Cortex of kidney (tissue), 1 donor: ENCODE measurements around the gene ROMO1.
"Not testable (repeated sequence)": the region's sequence is repeated elsewhere in the genome, so short reads cannot be mapped to it uniquely, and the experiment has no call there.

Source experiments
- DNase-seq: peaks from one replicate; lab custom pipeline; 2025; lab: John Stamatoyannopoulos, UW

The ROMO1 gene

DNA sequence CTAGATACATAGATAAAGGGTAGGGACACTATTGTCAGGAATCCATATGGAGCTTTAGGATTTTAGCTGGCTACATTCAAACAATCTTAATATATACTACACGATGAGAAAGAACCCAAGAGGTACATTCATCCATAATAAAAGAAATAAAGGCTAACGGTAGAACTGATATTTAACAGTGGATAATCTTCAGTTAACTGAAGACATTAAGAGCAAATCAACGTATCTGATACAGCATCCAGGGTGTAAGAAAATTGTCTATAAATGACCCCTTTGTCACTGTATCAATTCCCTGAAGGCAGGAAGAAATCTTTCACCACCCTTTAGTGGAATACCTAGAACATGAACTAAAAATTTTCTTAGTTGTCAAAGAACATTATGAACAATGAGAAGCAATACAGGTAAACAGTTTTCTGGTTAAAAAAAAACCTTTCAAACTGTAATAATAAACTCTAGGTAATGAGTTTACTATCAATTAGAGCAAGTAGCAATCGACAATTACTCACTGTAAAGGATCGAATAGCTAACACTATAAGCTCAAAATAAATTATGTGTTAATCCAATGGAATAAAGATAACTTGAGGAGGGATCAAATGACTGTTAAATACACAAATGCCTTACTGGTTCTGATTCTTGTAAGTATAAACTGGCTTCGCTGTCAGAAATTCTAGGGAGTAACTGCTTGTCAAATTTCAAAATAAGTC is 11.8 kb downstream of the ROMO1 start:
- DNase-seq: no peak

DNA sequence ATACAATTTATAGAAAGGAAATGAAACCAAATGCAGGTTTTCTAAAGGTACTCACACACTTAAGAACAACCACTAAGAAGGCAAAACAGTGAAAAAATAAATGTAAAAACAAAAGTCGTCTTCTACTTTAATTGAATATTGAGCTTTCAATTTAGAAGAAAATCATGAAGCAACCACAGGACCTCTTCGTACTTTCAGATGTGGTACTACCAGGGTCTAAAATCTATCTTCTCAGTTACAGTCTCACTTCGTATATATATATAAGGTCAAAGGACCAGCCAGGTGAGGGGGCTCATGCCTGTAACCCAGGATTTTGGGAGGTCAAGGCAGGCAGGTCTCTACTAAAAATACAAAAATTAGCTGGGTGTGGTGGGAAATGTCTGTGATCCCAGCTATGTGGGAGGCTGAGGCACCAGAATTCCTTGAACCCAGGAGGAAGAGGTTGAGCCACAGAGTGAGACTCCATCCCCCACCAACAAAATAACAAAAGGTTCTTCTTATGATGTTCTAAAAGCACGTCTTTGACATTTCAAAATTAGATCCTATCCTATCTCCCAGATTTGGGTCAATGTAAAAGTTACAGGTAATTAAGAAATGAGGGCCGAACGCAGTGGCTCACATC is 12.5 kb downstream of the ROMO1 start:
- no peak for DNase-seq

DNA sequence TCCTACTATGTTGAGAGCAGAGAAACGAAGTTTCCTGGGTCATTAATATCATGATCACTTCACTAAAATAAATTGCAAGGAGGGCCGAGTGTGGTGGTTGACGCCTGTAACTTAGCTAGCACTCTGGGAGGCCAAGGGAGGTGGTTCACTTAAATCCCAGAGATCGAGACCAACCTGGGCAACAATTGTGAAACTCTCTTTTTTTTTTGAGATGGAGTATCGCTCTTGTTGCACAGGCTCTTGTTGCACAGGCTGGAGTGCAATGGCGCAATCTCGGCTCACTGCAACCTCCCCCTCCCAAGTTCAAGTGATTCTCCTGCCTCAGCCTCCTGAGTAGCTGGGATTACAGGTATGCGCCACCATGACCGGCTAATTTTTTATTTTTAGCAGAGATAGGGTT is 13.9 kb downstream of the ROMO1 start:
- DNase-seq: not testable (repeated sequence)

DNA sequence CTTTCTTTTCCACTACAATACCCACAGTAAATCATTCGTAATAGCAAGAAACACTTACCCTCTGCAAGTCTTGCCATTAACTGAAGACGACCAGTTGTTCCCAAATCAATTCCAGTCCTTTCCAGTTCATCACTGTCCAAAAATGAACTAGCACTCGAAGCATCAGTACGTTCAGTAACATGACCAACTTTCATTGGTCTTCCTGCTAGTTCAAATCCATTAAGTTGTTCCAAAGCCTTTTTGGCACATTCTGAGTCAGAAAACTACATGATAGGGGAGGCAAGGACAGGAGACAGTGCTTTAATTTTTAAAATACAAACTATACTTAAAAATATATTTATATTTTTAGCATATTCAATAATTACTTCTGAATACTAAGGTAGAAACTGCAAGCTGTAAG is 14.9 kb downstream of the ROMO1 start:
- no peak for DNase-seq

DNA sequence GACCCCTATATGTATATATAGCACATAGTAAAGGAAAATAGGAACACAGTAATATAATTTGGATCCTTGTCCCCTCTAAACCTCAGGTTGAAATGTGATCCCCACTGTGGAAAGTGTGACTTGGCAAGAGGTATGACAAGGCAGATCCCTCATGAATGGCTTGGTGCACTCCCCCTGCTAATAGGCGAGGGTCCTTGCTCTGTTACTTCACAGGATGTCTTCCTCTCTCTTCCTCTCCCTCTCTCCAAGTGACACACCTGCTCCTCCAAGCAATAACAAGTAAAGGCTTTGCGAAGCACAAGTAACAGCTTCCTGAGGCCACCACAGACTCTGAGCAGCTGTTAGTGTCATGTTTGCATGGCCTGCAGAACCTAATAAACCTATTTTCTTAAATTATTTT is 16.4 kb downstream of the ROMO1 start:
- DNase-seq: no peak

DNA sequence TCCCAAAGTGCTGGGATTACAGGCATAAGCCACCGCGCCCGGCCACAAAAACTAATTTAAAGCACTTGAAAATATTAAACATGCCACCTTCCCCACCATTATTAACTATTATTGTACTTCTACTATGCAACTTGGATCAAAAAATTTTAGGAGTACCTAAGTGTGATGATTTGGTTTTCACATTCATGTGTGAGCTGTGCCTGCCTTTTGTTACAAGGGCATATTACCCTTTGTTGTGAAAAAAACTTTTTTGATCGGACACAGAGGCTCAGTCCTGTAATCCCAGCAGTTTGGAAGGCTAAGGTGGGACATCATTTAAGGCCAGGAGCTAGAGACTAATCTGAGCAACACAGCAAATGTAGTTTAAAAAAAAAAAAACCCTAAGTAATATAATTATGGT is 17.1 kb downstream of the ROMO1 start:
- no peak for DNase-seq

DNA sequence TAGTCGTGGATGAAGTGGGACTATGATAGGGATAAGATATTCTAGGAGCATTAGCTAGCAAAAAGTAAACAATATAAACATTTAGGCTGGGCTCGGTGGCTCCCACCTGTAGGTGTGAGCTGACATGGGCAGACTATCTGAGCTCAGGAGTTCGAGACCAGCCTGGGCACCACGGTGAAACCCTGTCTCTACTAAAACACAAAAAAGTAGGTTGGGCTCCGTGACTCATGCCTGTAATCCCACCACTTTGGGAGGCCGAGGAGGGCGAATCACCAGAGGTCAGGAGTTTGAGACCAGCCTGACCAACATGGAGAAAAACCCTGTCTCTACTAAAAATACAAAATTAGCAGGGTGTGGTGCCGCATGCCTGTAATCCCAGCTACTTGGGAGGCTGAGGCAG is 19.1 kb downstream of the ROMO1 start:
- DNase-seq: not testable (repeated sequence)

DNA sequence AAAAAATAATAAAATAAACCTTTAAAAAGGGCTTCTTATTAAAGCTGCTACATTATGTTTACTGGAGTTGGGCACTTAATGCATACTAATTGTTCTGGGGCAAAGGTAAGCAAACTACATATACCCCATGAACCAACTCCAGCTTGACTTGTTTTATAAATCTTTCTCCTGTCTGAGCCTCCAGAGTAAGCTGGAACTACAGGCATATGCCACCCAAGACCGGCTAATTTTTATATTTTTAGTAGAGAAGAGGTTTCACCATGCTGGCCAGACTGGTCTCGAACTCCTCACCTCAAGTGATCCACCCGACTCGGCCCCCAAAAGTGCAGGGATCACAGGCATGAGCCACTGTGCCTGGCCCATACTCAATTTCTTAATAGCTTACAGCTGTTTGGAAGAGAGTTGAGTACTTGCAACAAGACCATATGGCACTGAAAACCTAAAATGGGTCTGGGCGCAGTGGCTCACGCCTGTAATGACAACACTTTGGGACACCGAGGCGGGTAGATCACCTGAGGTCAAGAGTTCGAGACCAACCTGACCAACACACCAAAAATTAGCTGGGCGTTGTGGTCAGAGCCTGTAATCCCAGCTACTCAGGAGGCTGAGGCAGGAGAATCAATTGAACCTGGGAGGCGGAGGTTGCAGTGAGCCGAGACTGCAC is 19.9 kb downstream of the ROMO1 start:
- DNase-seq: no peak

DNA sequence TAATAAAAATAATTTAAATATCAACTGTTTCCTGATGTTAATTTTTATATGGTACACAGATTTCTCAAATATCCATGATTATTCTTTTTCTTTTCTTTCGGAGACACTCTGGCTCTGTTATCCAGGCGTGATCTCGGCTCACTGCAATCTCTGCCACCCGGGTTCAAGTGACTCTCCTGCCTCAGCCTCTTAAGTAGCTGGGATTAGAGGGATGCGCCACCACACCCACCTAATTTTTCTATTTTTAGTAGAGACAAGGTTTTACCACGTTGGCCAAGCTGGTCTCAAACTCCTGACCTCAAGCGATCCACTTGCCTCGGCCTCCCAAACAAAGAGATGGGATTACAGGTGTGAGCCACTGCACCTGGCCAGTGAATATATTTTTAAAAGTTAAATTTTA is 20.5 kb downstream of the ROMO1 start:
- no peak for DNase-seq

DNA sequence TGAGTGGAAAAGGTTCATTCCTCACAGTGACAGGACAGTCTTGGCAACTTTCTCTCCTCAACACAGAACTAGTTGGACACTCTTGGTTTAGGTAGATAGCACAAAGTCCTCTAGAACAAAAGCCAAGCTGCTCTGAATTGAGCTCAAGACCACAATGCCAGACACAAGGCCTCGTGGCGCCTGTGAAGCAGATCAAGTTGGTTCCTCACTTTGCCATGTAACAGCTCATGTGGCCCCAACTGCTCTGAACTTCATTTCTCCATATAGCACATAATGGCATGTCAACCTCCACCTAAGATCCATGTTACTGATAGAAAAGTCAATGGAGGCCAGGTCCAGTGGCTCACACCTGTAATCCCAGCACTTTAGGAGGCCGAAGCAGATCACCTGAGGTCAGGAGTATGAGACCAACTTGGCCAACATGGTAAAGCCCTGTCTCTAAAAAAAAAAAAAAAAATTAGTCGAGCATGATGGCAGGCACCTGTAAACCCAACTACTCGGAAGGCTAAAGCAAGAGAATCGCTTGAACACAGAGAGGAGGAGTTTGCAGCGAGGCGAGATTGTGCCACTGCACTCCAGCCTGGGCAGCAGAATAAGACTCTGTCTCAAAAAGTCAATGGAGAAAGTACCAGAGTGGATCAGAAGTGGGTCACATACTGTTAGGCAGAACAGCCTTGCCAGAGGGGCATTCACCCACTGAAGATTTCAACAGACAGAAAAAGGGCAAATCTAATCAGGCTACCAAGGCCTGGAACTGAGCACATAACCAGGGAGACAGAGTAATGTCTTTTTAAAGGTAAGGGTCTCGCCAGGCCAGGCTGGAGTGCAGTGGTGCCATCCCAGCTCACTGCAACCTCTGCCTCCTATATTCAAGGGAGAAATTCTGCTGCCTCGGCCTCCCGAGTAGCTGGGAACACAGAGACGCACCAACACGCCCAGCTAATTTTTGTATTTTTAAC is 21.2 kb downstream of the ROMO1 start:
- no peak for DNase-seq

DNA sequence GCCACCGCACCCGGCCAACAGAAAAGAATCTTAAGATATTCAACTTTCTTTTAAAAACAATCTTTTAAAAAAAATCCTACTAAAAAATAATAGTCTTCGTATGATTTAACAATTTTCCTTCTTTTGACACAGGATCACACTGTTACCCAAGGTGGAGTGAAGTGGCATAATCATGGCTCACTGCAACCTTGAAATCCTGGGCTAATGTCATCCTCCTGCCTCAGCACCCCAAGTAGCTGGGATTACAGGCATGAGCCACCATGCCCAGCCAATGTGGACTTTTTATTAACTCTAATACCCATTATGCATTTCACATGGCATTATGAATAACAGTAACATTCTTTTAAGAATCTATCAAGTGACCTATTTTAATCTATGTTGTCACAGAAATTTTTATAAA is 22.0 kb downstream of the ROMO1 start:
- DNase-seq: no peak

DNA sequence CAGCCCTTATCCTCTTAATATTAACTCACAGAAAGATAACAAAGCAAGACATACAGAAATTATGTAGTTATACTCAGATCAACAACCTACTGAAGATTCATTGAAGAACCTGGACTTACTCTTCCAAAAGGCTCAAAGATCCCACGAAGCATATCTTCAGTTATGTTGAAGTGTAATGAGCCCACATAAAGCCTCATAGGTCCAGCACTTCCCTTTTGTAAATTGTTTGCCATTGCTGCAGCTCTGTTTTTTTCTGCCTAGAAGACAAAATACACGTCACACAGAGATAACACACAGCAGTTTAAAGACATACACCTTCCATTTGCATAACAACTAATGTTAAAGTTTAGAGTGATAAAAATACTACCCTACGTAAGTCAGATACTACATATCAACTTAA is 22.4 kb downstream of the ROMO1 start:
- DNase-seq: no peak

DNA sequence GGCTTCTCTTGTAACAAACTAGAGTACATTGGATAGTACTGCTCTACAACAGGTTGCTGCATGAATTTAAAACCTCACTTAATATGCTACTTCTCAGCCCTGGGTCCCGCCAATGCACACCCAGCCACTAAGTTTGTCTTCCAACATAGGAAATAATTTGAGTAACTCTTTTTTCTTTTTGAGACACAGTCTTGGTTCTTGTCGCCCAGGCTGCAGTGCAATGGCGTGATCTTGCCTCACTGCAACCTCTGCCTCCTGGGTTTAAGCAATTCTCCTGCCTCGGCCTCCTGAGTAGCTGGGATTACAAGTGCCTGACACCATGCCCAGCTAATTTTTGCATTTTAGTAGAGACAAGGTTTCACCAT is 24.1 kb downstream of the ROMO1 start:
- not testable (repeated sequence) for DNase-seq

DNA sequence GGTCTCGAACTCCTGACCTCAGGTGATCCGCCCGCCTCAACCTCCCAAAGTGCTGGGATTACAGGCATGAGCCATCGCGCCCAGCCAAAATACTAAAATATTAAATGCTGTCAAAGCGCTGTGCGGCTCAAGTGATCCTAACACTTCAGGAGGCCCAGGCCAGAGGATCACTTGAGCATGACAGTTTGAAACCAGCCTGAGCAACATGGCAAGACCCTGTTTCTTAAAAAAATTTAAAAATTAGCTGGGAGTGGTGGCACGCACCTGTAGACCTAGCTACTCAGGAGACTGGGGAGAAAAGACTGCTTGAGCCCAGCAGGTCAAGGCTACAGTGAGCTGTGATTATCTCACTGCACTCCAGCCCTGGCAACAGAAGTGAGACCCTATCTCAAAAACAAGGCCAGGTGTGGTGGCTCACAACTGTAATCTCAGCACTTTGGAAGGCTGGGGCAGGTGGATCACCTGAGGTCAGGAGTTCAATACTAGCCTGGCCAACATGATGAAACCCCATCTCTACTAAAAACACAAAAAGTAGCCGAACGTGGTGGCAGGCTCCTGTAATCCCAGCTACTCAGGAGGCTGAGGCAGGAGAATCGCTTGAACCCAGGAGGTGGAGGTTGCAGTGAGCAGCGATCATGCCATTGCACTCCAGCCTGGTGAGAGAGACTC is 24.6 kb downstream of the ROMO1 start:
- DNase-seq: not testable (repeated sequence)

DNA sequence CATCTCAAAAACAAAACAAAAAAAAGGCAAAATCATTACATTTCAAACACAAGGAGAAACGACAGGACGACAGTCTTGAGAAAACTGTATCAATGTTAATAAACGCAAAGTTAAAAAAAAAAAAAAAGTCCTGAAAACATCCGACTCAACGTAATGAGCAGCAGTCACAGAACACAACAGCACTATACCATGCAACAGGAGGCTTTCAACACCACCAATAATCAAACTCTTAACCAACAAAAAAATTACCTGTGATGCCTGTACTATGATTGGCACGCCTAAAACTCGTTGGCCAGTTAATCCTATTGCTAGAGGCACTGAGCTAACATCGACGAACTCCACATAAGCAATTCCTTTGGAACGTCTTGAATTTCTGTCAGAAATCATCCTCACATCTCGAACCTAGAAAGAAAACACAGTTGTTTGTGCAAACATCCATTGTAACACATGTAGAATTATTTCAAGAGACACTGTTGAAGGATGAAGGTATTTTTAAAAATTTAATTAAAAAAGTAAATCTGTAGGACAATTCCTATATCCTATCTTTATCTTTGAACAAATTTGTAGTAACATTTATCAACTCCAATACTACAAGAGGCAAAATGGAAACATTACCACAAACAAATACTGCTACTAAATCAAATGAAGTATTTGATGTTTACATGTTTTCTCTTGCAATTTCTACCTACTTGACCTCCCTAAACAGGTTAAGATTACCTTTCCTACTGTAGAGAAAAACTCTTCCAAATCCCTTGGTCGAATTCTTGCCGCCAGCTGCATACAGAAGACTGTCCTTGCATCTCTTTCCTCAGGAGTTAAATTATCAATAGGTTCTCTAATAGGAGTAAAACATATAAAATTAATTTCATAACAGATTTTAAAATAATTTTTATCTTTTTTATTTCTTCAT is 25.4 kb downstream of the ROMO1 start:
- DNase-seq: no peak

DNA sequence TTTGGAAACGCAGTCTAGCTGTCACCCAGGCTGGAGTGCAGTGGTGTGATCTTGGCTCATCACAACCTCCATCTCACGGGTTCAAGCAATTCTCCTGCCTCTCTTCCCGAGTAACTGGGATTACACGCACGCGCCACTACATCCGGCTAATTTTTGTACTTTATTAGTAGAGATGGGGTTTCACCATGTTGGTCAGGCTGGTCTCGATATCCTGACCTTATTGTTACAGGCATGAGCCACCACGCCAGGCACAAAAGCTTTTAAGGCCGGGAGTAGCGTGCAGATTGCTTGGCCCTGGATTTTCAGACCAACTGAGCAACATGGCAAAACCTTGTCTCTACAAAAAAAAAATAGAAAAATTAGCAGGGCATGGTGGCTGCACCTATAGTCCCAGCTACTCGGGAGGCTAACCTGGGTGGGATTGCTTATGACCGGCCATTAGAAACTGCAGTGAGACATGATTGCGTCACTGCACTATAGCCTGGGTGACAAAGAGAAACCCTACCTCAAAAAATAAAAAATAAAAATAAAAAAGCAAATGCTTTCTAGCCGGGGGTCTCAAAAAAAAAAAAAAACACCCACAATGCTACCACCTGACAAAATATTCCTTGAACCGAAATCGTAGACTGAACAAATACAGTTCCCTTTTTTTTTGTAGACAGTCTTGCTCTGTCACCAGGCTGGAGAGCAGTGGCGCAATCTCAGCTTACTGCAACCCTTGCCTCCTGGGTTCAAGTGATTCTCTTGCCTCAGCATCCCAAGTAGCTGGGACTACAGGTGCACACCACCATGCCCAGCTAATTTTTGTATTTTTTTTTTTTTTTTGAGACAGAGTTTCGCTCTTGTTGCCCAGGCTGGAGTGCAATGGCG is 27.9 kb downstream of the ROMO1 start:
- no peak for DNase-seq

DNA sequence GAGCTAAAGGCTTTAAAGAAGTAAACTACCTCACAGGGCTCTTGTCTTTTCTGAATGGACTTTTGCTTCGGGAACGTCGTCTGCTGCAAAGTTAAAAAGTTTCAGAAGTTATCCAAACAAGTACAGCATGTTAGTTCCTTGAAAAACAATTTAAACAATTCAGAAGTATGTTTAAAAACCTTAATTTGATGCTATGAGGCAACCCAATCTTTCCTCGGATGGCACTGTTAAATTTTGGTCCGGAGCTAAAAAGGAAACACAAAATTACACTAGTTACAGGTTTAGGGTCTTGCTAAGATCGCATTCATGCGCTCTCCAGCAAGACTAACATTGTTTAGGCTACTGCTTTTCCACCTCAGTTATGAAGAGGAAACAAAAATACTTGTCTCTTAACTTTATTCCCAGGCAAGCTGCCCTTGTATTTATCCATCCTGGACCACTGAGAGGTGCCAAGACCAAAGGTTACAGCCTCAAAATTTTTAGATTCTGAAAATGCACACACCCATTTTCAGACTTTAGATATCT is 30.1 kb downstream of the ROMO1 start:
- DNase-seq: no peak

DNA sequence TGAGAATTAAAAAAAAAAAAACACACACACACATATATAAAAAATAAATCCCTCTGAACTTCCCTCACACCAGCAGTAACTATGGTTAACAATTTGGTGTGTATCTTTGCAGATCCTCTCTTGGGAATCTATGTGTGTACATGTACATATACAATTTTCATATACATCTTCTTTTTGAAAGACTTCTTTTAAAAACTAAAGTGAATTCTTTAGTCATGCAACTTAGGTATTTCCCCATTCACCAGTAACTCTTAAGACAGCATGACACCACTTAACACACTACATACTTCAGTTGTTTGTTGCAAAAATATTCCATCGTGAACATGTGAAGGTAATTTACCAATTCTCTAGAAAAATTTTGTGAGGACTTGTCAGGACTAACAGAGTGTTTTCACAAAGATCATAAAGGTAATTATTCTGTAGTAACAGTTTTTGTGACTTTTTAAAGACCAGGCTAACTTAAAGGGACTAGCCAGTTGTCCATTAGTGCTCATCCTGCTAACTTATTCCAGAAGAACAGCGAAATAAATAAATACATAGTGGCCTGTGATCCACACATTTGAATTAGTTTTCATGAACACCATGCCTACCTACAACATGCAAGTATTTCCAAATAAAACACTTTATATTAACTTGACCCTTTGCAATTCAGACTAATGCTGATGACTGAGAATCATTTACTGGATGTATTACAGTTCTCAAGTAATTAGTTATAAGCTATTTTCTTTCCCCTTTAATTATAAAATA is 30.8 kb downstream of the ROMO1 start:
- no peak for DNase-seq
